T-helper 2 cell (primary cell): ENCODE data around the gene KRT77.

Source experiments
- DNase-seq, 5 experiments: peaks; one replicate each; pipeline versions ENCODE4 v3.0.0 to v3.0.0-alpha.2; 2012 to 2022
- total RNA-seq, 2 donors: gene quantifications; one replicate each; lab custom pipeline; 2026; lab: John Stamatoyannopoulos, UW

KRT77 gene
- 0 reads per million in 2 donors for total RNA-seq

DNA sequence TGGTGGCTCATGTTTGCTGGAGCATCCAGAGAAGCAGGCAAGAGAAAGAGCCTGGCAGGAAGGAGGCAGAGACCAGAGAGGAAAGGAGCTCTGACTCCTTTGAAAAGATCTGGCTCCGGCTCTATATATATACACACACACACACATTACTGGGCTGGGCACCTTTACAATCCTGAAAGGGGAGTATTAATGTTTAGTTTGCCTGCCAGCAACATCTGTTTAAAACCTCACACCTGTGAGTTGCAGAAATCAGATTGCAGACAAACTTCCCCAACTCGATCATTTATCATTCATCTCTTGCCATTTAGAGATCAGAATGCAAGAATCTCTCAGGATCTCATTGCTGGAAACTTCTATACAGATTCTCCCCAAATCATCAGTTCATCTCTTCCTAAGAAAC is at the start of gene KRT77:
TSS of gene KRT77 (minus strand) at position 101 of the 400 bp plus-strand sequence. CDS start at position 11, 90 bp downstream.
- no peak for DNase-seq

GRCh38 chr12:52752516-52752915 is 49.2 kb upstream of the KRT77 start:
- no peak for DNase-seq

GRCh38 chr12:52751795-52752194 is 48.5 kb upstream of the KRT77 start:
- DNase-seq, result no peak

DNA sequence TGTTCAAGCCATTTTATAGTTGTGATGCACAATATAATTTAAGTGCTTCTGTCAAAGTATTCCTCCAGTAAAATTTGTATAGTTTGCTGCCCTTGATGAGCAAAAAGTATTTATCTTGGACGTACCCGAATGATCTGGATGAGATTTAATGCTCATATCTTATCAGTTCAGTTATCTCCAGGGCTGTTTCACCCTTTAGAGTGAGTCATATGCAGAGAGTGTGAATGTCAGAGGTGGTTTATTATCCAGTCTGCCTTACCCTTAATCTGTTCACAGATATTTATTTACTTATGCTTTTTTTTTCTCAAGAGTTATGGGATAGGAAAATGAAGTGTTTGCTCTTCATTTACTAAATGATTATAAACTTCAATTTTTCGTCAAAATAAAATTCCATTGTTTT is 47.2 kb upstream of the KRT77 start:
- peak in 1 of 5 experiments; percentile 79 for DNase-seq

DNA sequence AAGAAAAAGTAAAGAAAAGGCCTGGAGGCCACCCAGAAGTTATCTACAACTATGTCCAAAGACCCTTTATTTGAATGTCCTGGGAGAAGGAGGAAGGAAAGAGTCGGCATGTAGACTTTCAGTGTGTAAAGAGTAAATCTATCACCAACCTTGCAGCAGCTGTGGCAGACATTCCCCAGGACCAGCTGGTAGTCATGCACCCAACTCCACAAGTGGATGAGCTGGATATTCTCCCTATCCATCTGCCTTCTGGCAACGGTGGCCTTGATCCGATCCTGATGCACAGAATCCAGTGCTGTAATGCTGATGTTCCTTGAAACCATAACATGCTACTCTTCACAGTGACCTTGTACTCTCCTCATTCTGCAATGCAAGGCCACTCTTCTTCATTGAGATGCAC is 46.5 kb upstream of the KRT77 start:
- DNase-seq, result no peak

GRCh38 chr12:52748578-52748977 is 45.3 kb upstream of the KRT77 start:
- peak in 1 of 5 experiments; percentile 31 for DNase-seq

GRCh38 chr12:52745554-52745953 is 42.2 kb upstream of the KRT77 start:
- DNase-seq, result no peak

DNA sequence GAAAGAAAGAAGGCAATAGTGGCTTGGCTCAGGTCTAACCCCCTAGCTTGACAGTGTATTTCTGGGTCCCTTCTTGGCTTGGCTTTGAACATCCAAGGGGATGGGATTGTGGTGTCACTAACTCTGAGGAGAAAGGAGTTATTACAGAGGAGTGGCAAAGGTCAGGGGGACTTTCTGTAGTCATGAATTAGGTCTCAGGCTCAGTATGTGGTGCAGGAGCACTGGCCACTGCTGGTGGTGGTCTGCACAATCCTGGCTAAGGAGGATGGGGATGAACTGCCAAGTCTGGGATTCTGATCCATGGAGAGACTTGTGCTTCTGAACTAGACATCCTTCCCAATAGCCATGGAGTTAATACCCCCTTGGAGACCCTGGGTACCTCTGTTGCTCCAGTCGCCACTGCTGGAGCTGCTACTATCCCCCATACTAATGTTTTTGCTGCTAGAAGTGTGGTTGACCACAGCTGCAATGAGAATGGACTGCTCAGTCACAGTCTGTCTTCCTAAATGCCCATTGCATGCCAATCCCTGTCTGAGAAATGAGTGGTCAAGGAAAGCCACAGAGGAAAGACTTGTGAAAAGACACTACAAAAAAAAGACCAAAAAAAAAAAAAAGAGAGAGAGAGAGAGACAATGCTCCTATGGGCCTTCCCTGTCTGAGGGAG is 41.3 kb upstream of the KRT77 start:
- no peak for DNase-seq

DNA sequence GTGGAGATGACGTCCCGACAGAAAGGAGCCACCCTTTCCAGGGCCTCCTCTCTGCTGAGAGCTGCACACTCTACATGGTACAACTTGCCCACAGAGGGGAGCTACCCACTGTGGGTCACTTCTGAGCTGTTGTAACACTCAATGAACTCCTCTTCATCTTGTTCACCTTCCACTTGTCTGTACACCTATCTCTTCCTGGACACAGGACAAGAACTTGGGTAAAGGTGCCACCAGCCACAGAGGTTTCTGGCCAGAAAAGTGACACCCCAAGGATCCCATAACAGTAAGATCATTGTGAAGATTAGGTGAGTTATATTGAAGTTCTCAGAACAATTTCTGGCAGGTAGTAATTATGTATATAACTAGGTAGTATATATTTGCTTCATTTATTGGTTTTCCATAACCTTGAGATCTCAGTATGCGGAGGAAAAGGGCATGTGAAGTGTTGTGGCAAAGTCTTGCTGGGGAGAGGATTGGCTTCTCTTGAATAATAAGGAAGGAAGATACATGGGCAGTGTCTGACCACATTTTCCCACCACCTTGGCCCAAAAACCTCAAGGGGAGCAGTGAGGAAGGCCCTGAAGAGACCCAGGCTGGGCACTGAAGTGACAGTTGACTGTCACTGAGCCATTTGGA is 39.6 kb upstream of the KRT77 start:
- no peak for DNase-seq

GRCh38 chr12:52742196-52742580 is 38.9 kb upstream of the KRT77 start:
- no peak for DNase-seq

GRCh38 chr12:52741375-52742195 is 38.3 kb upstream of the KRT77 start:
- DNase-seq, result peak in 4 of 5 experiments; percentile 5 to 68 (median 26)

DNA sequence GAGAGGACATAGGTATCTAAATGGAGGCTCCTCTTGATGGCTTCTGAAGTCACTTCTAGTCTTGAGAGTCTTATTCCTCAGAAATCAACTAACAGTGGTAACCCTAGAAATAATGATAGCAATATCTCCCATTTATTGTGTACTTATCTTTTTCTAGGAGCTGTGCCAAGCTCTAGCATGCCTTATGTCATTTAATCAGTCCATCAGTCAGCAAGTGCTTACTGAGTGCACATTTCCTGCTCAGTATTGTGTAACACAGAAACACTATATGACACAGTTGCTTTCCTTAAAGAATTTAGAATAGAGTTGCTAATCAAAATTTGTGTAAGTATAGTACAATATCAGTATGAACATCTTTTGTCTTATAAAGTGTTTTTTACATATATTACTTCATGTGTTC is 37.3 kb upstream of the KRT77 start:
- DNase-seq, result no peak

DNA sequence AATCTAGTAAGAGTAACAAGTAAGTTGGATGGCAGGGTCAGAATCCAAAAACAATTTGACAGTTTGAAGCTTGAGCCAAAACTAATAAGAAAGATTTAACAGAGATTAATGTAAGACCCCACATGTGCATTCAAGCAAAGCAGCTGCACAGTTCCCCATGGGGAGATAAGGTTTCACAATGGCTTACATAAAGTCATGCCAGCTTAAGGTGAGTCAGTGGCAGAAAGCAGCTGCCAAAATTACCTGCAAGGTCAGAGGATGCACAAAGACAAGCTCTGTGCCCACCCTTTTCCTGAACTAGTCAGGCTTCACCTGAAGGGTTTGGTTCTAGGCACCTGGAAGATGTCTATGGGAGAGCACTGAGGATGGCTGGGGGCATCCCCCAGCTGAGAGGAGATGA is 36.6 kb upstream of the KRT77 start:
- DNase-seq, result no peak

GRCh38 chr12:52735816-52736632 is 32.7 kb upstream of the KRT77 start:
- DNase-seq, result no peak

- no peak for DNase-seq
Measured at GRCh38 chr12:52735106-52735505, 31.8 kb upstream of the KRT77 start.

GRCh38 chr12:52730793-52731192 is 27.5 kb upstream of the KRT77 start:
- DNase-seq, result no peak

- DNase-seq, result no peak
Measured at GRCh38 chr12:52730383-52730782, 27.1 kb upstream of the KRT77 start.

GRCh38 chr12:52729147-52729546 is 25.8 kb upstream of the KRT77 start:
- no peak for DNase-seq

GRCh38 chr12:52728374-52728773 is 25.1 kb upstream of the KRT77 start:
- no peak for DNase-seq

DNA sequence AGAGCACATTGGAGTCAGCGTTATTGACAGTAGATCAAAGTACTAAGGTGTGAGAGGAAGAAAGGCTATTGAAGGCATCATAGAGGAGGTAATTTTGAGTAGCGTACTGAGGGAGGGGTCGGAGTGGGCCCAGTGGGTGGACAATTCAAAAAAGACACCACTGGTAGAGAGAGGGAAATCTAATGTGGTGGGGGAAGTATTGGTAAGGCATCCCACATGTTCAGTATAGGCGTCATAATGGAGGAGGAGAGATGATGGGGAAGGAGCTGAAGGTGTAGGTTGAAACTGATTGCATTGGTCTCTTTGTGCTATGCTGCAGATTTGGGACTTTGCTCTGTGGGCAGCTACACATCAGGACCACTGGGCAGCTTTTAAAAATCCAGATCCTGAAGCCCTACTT is 23.7 kb upstream of the KRT77 start:
- DNase-seq, result no peak

- DNase-seq, result no peak
Measured at GRCh38 chr12:52726451-52726850, 23.1 kb upstream of the KRT77 start.

- no peak for DNase-seq
Measured at GRCh38 chr12:52724384-52724783, 21.1 kb upstream of the KRT77 start.

GRCh38 chr12:52722680-52723079 is 19.4 kb upstream of the KRT77 start:
- DNase-seq, result no peak
